Heart right ventricle (tissue), 16 donors: ENCODE results near the gene ITIH4. TPM values are rescaled to one million over a fixed set of nuclear protein-coding genes. Genes with fewer than 3 reads are reported as not detected.
A peak's percentile ranks its signal among the peaks of the same experiment; 100 is the strongest.

Experiments used
- ATAC-seq, 8 donors: fragments of 200-7000 bp; cut with Tn5 transposase; one replicate each; pipeline ENCODE4 v1.9.1; 2020; ENCODE audit warnings: mild to moderate bottlenecking in 8 of 8, moderate library complexity in 8 of 8, moderate number of reproducible peaks in 1 of 8
- DNase-seq, 2 donors: peaks; one replicate each; pipeline ENCODE4 v3.0.0-alpha.2; 2020
- H3K27ac ChIP-seq, 10 donors: fragments of 200-600 bp; sonication (generic) in 2 of 10; one replicate each; pipeline versions ENCODE4 v1.5.0 to v1.8.0; 2020 to 2022; ENCODE audit warnings: mild to moderate bottlenecking in 3 of 10
- H3K27me3 ChIP-seq, 7 donors: fragments of 200-600 bp; one replicate each; pipeline ENCODE4 v1.8.0; 2021 to 2022; ENCODE audit warnings: mild to moderate bottlenecking in 2 of 7
- H3K36me3 ChIP-seq, 9 donors: fragments of 200-600 bp; sonication (generic) in 1 of 9; one replicate each; pipeline versions ENCODE4 v1.5.0 to v1.8.0; 2020 to 2022; ENCODE audit warnings: mild to moderate bottlenecking in 2 of 9
- H3K4me1 ChIP-seq, 9 donors: fragments of 200-600 bp; sonication (generic) in 1 of 9; one replicate each; pipeline versions ENCODE4 v1.5.0 to v1.8.0; 2020 to 2022; ENCODE audit warnings: mild to moderate bottlenecking in 4 of 9
- H3K4me3 ChIP-seq, 10 donors: fragments of 200-600 bp; sonication (generic) in 2 of 10; one replicate each; pipeline versions ENCODE4 v1.5.0 to v1.8.0; 2020 to 2022; ENCODE audit warnings: mild to moderate bottlenecking in 7 of 10, moderate library complexity in 2 of 10
- H3K9me3 ChIP-seq, 11 donors: fragments of 200-600 bp in 10 of 11; sonication (generic) in 2 of 11; one replicate each; pipeline versions ENCODE4 v1.5.0 to v1.8.0; 2013 to 2022; ENCODE audit warnings: mild to moderate bottlenecking in 2 of 11, control low read depth in 1 of 11, moderate library complexity in 1 of 11
- CTCF ChIP-seq, 9 donors: fragments of 200-600 bp; sonication (generic) in 2 of 9; IDR thresholded peaks; one replicate each; pipeline versions ENCODE4 v1.5.0 to v1.8.0; 2021 to 2022; ENCODE audit warnings: antibody characterized with exemption in 9 of 9, mild to moderate bottlenecking in 5 of 9, moderate library complexity in 1 of 9
- WGBS, 2 donors: extraction: QIAGEN DNeasy Blood & Tissue Kit; methylation state at CpG; one replicate each; pipeline ENCODE4 v1.1.7; 2013; ENCODE audit warnings: inconsistent platforms in 1 of 2; 5-methylcytosine and 5-hydroxymethylcytosine counted together
- intact Hi-C, 10 donors: fragments of 100-400 bp; cut with DNase I; formaldehyde crosslinking; loops; one replicate each; pipeline versions ENCODE4 v1.11.1 to v1.14.2; 2022
- polyA plus RNA-seq, 2 donors: library from polyadenylated mRNA; stranded (reverse); fragments of 200-250 nt; gene quantifications; one replicate each; pipeline ENCODE4 v1.2.3, GENCODE V29; 2013
- total RNA-seq, 10 donors: library from RNA; stranded (reverse); fragmentation: NEBNext Ultra II Directional in 3 of 10; extraction: Animal tissue kit (Norgen Biotek cat#: 25700) in 3 of 10; gene quantifications; one replicate each; pipeline versions ENCODE4 v1.2.1 to v1.2.4, GENCODE V29; 2021 to 2023
- donor health status: Arrhythmogenic right ventricular cardiomyopathy.
- donor health status: ischemic (EF 13 %, LVEDD 7.1; RV severe dilation, severe dysfunction).
- donor health status: healthy with polysubstance abuse.
- donor health status: DM: no; HTN: yes; CAD: no.
- donor health status: DM: no; HTN: no; CAD: no.
- donor health status: ischemic (EF 25% LVEDD 6.9; RV normal size, moderate dysfunction).
- donor health status: ischemic (EF 25% LVEDD 5.7; RV mildly dilated, moderate dysfunction).
- donor health status: healthy.
- donor health status: DM: yes; HTN: yes; CAD: no.
- donor health status: Ischemic cardiomyopathy.
- donor health status: ischemic (EF 35%, LVEDD 5.7; RV mildly dilated, moderate dysfunction).
- donor health status: nonischemic (EF 11% LVEDD 7.7; RV severe dilation, severe dysfunction).
- donor health status: DM: yes; HTN: yes; CAD: no.
- donor health status: PGD.
- donor health status: ischemic (EF 29% LVEDD 5.4; RV normal size, mild dysfunction).
- donor health status: nonischemic (EF 23%, LVEDD 6.1; RV moderate dilation, normal function).

The ITIH4 gene
- total and polyA plus RNA-seq, 12 donors = 1.5 to 17.9 (median 4.3) TPM

GRCh38 chr3:52788890-52789745, 41.4 kb downstream of the ITIH4 start:
- Histone ChIP-seq H3K27ac (no peak overlapping the region), H3K4me1 (no peaks in the 10 kb centered on the region), H3K4me3 (no peak overlapping the region), H3K36me3 (no peaks in the 10 kb centered on the region), H3K9me3 (no peaks in the 10 kb centered on the region), H3K27me3 (peaks cover 0 to 3% (median 0%) of the 10 kb centered on the region in 7 donors)
- no peak for ATAC-seq
- intact Hi-C loops = no loop called here
- DNase-seq = no peak
- WGBS, 2 donors = 81 to 83% methylated on average over 16 of the region's 16 CpGs
- no peak for TF ChIP-seq CTCF (IDR thresholded peaks at IDR 0.05)

DNA sequence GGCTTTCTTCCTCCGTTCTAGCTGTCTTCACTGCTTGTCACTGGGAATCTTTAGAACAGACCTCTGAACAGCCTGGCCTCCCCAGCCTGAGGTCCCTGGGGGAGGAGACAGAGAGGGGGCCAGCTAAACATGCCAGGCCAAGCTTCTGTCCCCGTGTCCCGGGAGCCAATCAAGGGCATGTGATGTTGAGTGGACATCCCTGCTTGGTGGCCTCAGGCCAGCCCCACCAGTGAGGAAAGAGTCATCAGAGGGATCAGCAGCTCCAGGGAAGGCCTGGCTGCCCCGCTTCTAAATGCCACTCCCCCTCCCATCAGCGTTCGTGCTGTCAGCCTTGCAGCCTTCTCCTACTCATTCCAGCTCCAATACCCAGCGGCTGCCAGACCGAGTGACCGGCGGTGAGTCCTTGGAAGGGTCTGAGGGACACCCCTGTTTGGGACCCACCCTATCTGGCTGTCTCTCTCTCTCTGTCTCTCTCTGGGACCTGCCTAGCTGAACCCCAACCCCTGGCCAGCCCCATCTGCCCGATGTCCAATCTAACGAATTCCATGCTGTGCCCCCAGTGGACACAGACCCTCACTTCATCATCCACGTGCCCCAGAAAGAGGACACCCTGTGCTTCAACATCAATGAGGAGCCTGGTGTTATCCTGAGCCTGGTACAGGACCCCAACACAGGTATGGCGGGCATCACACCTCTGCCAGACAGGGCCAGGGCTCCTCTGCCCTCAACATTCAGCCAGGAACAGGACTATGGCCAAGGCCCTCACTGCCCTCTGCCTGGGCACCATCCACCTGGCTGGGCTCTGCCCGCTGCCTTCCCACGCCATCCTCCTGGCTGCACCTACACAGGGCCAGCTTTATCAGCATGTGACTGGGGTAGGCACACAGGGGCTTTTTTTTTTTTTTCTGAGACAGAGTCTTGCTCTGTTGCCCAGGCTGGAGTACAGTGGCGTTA, 42.5 kb downstream of the ITIH4 start:
- ATAC-seq = peak in 5 of 8 donors; percentile 6 to 41 (median 25)
- no peak for TF ChIP-seq CTCF (IDR thresholded peaks at IDR 0.05)
- WGBS, 2 donors = 60 to 70% methylated on average over 17 of the region's 17 CpGs

DNA sequence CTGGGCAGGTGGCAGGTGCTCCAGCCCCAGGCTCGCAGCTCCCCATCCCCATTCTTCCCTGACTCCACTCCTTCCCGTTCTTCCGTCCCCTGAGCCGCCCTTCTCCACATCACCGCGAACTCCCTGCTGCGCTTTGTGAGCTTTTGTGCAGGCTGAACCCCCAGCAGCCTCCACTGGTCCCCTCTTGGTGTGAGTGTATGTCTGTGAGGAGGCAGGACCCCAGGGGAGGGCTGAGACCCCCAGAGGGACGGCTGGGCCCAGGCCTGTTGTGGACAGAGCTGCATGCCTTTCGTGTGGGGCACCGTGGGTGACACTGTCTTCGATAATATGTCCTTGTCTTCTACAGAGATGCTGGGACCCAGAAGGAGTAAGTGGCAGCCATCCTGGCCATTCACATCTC, 43.2 kb downstream of the ITIH4 start:
- no peak for ATAC-seq
- no peak for TF ChIP-seq CTCF (IDR thresholded peaks at IDR 0.05)
- Histone ChIP-seq H3K4me3 (no peak overlapping the region), H3K36me3 (no peaks in the 10 kb centered on the region), H3K27ac (no peak overlapping the region), H3K4me1 (no peaks in the 10 kb centered on the region), H3K9me3 (no peaks in the 10 kb centered on the region), H3K27me3 (peaks cover 0 to 7% (median 0%) of the 10 kb centered on the region in 7 donors)
- DNase-seq = no peak
- intact Hi-C loops = no loop called here
- WGBS, 2 donors = 84 to 85% methylated on average over 11 of the region's 11 CpGs

More for the DNA sequence above, 42.5 kb downstream of the ITIH4 start:
- Histone ChIP-seq H3K36me3 (no peaks in the 10 kb centered on the region), H3K4me3 (no peak overlapping the region), H3K9me3 (no peaks in the 10 kb centered on the region), H3K4me1 (no peaks in the 10 kb centered on the region), H3K27me3 (peaks cover 0 to 3% (median 0%) of the 10 kb centered on the region in 7 donors), H3K27ac (no peak overlapping the region)
- intact Hi-C loops = no loop called here
- no peak for DNase-seq
